ENCODE results near the gene WASHC3. TPM values are rescaled to one million over a fixed set of nuclear protein-coding genes. Genes with fewer than 3 reads are reported as not detected.

The WASHC3 gene
- total and polyA plus RNA-seq, 2 experiments from 2014 or later, result 6.6 to 24.6 TPM

GRCh38 chr12:102005256-102005655, 56.5 kb downstream of the WASHC3 start (continued):
- no peak for TF ChIP-seq CTCF (conservative IDR thresholded peaks at IDR 0.05; ENCODE audit: low read depth in 2 of 2)
- no peak for TF ChIP-seq EZH2 (IDR thresholded peaks at IDR 0.05; ENCODE audit: low read depth, unreplicated experiment)
- TF ChIP-seq EZH2phosphoT487 (IDR thresholded peaks at IDR 0.05; ENCODE audit: unreplicated experiment), result no peak
- TF ChIP-seq, protein P1, sequence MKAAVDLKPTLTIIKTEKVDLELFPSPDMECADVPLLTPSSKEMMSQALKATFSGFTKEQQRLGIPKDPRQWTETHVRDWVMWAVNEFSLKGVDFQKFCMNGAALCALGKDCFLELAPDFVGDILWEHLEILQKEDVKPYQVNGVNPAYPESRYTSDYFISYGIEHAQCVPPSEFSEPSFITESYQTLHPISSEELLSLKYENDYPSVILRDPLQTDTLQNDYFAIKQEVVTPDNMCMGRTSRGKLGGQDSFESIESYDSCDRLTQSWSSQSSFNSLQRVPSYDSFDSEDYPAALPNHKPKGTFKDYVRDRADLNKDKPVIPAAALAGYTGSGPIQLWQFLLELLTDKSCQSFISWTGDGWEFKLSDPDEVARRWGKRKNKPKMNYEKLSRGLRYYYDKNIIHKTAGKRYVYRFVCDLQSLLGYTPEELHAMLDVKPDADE (IDR thresholded peaks at IDR 0.05), result no peak
- no peak for TF ChIP-seq POLR2AphosphoS5 (IDR thresholded peaks at IDR 0.05; ENCODE audit: low read depth)

DNA sequence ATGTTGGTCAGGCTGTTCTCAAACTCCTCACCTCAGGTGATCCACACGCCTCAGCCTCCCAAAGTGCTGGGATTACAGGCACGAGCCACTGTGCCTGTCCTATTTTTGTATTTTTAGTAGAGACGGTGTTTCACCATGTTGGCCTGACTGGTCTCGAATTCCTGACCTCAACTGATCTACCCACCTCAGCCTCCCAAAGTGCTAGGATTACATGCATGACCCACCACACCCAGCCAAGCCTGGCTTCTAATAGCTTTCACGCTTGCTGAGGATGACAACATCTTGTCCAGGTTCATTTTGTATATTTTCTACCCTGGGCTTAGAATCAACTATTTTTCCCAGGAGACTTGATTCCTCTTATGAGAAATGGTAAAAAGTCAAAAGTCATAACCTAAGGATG, 64.7 kb downstream of the WASHC3 start:
- H4K20me1 ChIP-seq (replicated peaks; ENCODE audit: insufficient read depth), result no peaks in the 10 kb centered on the region
- no peaks in the 10 kb centered on the region; the same call in 1 of the 2 replicates for H3K9me2 ChIP-seq (ENCODE audit: insufficient read depth)
- no peaks in the 10 kb centered on the region for H3F3A ChIP-seq (replicated peaks; ENCODE audit: low read depth)
- H3K36me3 ChIP-seq (ENCODE audit: insufficient read depth), result no peaks in the 10 kb centered on the region
- DNase-seq (ENCODE audit: low spot score) (no peak), ATAC-seq (no peak)
- H3K9me3 Mint-ChIP-seq, result no peaks in the 10 kb centered on the region; the same call in 2 of the 3 replicates
- peaks cover 2% of the 10 kb centered on the region for H3K27me3 Mint-ChIP-seq (ENCODE audit: insufficient read depth, low read depth, poor library complexity)
- H2AFZ ChIP-seq, result no peak overlapping the region
- no peak overlapping the region for H3K27ac Mint-ChIP-seq
- no peak overlapping the region for H3K4me2 ChIP-seq
- no peak overlapping the region for H3K4me3 ChIP-seq
- no peak overlapping the region for H3K27ac ChIP-seq (ENCODE audit: low read depth)
- no peak overlapping the region for H3K4me3 Mint-ChIP-seq
- no peaks in the 10 kb centered on the region for H3K4me1 ChIP-seq (ENCODE audit: insufficient read depth)
- H3K4me1 Mint-ChIP-seq, result no peaks in the 10 kb centered on the region
- no peaks in the 10 kb centered on the region for H3K27me3 ChIP-seq (ENCODE audit: insufficient read depth)
- no peaks in the 10 kb centered on the region for H3K36me3 Mint-ChIP-seq (ENCODE audit: low read depth)
- no peaks in the 10 kb centered on the region for H3K79me2 ChIP-seq (replicated peaks; ENCODE audit: insufficient read depth)
- TF ChIP-seq CTCF (conservative IDR thresholded peaks at IDR 0.05; ENCODE audit: low read depth in 2 of 2), result no peak
- TF ChIP-seq, protein P2, sequence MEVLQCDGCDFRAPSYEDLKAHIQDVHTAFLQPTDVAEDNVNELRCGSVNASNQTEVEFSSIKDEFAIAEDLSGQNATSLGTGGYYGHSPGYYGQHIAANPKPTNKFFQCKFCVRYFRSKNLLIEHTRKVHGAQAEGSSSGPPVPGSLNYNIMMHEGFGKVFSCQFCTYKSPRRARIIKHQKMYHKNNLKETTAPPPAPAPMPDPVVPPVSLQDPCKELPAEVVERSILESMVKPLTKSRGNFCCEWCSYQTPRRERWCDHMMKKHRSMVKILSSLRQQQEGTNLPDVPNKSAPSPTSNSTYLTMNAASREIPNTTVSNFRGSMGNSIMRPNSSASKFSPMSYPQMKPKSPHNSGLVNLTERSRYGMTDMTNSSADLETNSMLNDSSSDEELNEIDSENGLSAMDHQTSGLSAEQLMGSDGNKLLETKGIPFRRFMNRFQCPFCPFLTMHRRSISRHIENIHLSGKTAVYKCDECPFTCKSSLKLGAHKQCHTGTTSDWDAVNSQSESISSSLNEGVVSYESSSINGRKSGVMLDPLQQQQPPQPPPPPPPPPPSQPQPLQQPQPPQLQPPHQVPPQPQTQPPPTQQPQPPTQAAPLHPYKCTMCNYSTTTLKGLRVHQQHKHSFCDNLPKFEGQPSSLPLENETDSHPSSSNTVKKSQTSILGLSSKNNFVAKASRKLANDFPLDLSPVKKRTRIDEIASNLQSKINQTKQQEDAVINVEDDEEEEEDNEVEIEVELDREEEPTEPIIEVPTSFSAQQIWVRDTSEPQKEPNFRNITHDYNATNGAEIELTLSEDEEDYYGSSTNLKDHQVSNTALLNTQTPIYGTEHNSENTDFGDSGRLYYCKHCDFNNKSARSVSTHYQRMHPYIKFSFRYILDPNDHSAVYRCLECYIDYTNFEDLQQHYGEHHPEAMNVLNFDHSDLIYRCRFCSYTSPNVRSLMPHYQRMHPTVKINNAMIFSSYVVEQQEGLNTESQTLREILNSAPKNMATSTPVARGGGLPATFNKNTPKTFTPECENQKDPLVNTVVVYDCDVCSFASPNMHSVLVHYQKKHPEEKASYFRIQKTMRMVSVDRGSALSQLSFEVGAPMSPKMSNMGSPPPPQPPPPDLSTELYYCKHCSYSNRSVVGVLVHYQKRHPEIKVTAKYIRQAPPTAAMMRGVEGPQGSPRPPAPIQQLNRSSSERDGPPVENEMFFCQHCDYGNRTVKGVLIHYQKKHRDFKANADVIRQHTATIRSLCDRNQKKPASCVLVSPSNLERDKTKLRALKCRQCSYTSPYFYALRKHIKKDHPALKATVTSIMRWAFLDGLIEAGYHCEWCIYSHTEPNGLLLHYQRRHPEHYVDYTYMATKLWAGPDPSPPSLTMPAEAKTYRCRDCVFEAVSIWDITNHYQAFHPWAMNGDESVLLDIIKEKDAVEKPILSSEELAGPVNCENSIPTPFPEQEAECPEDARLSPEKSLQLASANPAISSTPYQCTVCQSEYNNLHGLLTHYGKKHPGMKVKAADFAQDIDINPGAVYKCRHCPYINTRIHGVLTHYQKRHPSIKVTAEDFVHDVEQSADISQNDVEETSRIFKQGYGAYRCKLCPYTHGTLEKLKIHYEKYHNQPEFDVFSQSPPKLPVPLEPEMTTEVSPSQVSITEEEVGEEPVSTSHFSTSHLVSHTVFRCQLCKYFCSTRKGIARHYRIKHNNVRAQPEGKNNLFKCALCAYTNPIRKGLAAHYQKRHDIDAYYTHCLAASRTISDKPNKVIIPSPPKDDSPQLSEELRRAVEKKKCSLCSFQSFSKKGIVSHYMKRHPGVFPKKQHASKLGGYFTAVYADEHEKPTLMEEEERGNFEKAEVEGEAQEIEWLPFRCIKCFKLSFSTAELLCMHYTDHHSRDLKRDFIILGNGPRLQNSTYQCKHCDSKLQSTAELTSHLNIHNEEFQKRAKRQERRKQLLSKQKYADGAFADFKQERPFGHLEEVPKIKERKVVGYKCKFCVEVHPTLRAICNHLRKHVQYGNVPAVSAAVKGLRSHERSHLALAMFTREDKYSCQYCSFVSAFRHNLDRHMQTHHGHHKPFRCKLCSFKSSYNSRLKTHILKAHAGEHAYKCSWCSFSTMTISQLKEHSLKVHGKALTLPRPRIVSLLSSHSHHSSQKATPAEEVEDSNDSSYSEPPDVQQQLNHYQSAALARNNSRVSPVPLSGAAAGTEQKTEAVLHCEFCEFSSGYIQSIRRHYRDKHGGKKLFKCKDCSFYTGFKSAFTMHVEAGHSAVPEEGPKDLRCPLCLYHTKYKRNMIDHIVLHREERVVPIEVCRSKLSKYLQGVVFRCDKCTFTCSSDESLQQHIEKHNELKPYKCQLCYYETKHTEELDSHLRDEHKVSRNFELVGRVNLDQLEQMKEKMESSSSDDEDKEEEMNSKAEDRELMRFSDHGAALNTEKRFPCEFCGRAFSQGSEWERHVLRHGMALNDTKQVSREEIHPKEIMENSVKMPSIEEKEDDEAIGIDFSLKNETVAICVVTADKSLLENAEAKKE (CRISPR knock-in tag; IDR thresholded peaks at IDR 0.05), result no peak
- no peak for TF ChIP-seq ZNF331 (CRISPR knock-in tag; IDR thresholded peaks at IDR 0.05; ENCODE audit: low read depth)
- TF ChIP-seq, protein P3, sequence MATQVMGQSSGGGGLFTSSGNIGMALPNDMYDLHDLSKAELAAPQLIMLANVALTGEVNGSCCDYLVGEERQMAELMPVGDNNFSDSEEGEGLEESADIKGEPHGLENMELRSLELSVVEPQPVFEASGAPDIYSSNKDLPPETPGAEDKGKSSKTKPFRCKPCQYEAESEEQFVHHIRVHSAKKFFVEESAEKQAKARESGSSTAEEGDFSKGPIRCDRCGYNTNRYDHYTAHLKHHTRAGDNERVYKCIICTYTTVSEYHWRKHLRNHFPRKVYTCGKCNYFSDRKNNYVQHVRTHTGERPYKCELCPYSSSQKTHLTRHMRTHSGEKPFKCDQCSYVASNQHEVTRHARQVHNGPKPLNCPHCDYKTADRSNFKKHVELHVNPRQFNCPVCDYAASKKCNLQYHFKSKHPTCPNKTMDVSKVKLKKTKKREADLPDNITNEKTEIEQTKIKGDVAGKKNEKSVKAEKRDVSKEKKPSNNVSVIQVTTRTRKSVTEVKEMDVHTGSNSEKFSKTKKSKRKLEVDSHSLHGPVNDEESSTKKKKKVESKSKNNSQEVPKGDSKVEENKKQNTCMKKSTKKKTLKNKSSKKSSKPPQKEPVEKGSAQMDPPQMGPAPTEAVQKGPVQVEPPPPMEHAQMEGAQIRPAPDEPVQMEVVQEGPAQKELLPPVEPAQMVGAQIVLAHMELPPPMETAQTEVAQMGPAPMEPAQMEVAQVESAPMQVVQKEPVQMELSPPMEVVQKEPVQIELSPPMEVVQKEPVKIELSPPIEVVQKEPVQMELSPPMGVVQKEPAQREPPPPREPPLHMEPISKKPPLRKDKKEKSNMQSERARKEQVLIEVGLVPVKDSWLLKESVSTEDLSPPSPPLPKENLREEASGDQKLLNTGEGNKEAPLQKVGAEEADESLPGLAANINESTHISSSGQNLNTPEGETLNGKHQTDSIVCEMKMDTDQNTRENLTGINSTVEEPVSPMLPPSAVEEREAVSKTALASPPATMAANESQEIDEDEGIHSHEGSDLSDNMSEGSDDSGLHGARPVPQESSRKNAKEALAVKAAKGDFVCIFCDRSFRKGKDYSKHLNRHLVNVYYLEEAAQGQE (IDR thresholded peaks at IDR 0.05; ENCODE audit: unreplicated experiment), result no peak
- TF ChIP-seq STAT1 (IDR thresholded peaks at IDR 0.05; ENCODE audit: unreplicated experiment), result no peak
- no peak for TF ChIP-seq EZH2phosphoT487 (IDR thresholded peaks at IDR 0.05; ENCODE audit: unreplicated experiment)
- no peak for TF ChIP-seq EZH2 (IDR thresholded peaks at IDR 0.05; ENCODE audit: low read depth, unreplicated experiment)
